HG03025 (cell line): Measurements from ENCODE around the gene HMG20B.
A peak's percentile ranks its signal among the peaks of the same experiment; 100 is the strongest.

Source experiments
- ATAC-seq: cut with Tn5 transposase; IDR thresholded peaks from one replicate; pipeline ENCODE4 v1.9.1; 2021; ENCODE audit warnings: mild to moderate bottlenecking, moderate library complexity; ENCODE audit not compliant: unreplicated experiment, low FRiP score

The HMG20B gene

GRCh38 chr19:3617463-3617862, 44.7 kb downstream of the HMG20B start:
- no peak for ATAC-seq

GRCh38 chr19:3618144-3618810, 45.5 kb downstream of the HMG20B start:
- no peak for ATAC-seq

GRCh38 chr19:3618811-3619630, 46.3 kb downstream of the HMG20B start:
- no peak for ATAC-seq

GRCh38 chr19:3619631-3620012, 46.9 kb downstream of the HMG20B start:
- ATAC-seq, result no peak

GRCh38 chr19:3620145-3620816, 47.5 kb downstream of the HMG20B start:
- ATAC-seq, result no peak

- ATAC-seq, result no peak
Measured at GRCh38 chr19:3620817-3621547, 48.2 kb downstream of the HMG20B start.

GRCh38 chr19:3621689-3622088, 48.9 kb downstream of the HMG20B start:
- no peak for ATAC-seq

GRCh38 chr19:3622224-3622623, 49.5 kb downstream of the HMG20B start:
- ATAC-seq, result no peak

GRCh38 chr19:3623716-3624115, 51.0 kb downstream of the HMG20B start:
- ATAC-seq, result no peak

- ATAC-seq, result no peak
Measured at GRCh38 chr19:3625996-3626472, 53.3 kb downstream of the HMG20B start.

GRCh38 chr19:3626473-3627350, 54.0 kb downstream of the HMG20B start, which contains the start of gene CACTIN:
Gene CACTIN, minus strand, starts transcription at chr19:3626790. Its CDS starts 28 bp downstream, at chr19:3626762.
- ATAC-seq, result peak; percentile 72

GRCh38 chr19:3627351-3627723, 54.6 kb downstream of the HMG20B start:
- no peak for ATAC-seq
